ENCODE results near the gene PTGDS. TPM values are rescaled to one million over a fixed set of nuclear protein-coding genes. Genes with fewer than 3 reads are reported as not detected.
A peak's percentile ranks its signal among the peaks of the same experiment; 100 is the strongest.

Gene PTGDS
- total RNA-seq, 2 donors from 2014 or later, result 15.9 to 26.1 TPM

- no peaks in the 10 kb centered on the region for H3K36me3 ChIP-seq
- DNase-seq, result peak; percentile 98
- H3K4me3 ChIP-seq, result no peak overlapping the region
- intact Hi-C loops (cut with DNase I), result no loop called here
- H3K9ac ChIP-seq (ENCODE audit: low read depth in 2 of 2, low read length in 2 of 2), result no peak overlapping the region
- peaks cover 21% of the 10 kb centered on the region for H3K4me1 ChIP-seq
- no peaks in the 10 kb centered on the region for H3K27me3 ChIP-seq
- no peaks in the 10 kb centered on the region for H3K9me3 ChIP-seq
- H3K27ac ChIP-seq, result peak overlapping the region; percentile 63
- TF ChIP-seq CTCF (IDR thresholded peaks at IDR 0.05), result no peak
These were observed 44.8 kb downstream of the PTGDS start for GRCh38 chr9:137021979-137022661.

DNA sequence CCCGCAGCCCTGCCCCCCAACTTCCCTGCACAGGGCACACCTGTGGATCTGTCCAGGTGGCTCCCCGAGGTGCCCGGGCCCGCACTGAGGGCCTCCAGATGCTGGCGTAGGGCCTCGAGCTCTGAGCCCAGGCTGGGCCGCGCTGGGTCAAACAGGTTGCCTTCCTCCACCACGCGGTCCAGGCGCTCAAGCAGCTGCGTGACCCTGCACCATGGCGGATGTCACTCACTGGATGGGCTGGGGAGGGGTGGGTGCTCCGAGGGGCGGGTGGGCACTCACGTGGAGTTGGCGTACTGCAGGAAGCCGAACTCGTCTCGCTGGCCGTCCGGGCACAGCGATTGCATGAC, 45.3 kb downstream of the PTGDS start:
- H3K27me3 ChIP-seq, result no peaks in the 10 kb centered on the region
- no peaks in the 10 kb centered on the region for H3K9me3 ChIP-seq
- intact Hi-C loops (cut with DNase I), result no loop called here
- no peak for DNase-seq
- no peaks in the 10 kb centered on the region for H3K36me3 ChIP-seq
- H3K27ac ChIP-seq, result peak overlapping the region; percentile 63
- no peak overlapping the region for H3K4me3 ChIP-seq
- H3K4me1 ChIP-seq, result peaks cover 25% of the 10 kb centered on the region
- no peak overlapping the region for H3K9ac ChIP-seq (ENCODE audit: low read depth in 2 of 2, low read length in 2 of 2)
- no peak for TF ChIP-seq CTCF (IDR thresholded peaks at IDR 0.05)

- Histone ChIP-seq H3K27ac (no peak overlapping the region), H3K4me3 (no peak overlapping the region), H3K36me3 (no peaks in the 10 kb centered on the region), H3K9ac (ENCODE audit: low read depth in 2 of 2, low read length in 2 of 2) (no peak overlapping the region), H3K4me1 (peaks cover 25% of the 10 kb centered on the region), H3K27me3 (no peaks in the 10 kb centered on the region), H3K9me3 (no peaks in the 10 kb centered on the region)
- DNase-seq, result no peak
- no peak for TF ChIP-seq CTCF (IDR thresholded peaks at IDR 0.05)
- intact Hi-C loops (cut with DNase I), result no loop called here
These were observed 45.9 kb downstream of the PTGDS start for GRCh38 chr9:137023157-137023556.

- Histone ChIP-seq H3K36me3 (no peaks in the 10 kb centered on the region), H3K9me3 (no peaks in the 10 kb centered on the region), H3K9ac (ENCODE audit: low read depth in 2 of 2, low read length in 2 of 2) (no peak overlapping the region), H3K27me3 (no peaks in the 10 kb centered on the region), H3K4me1 (peaks cover 25% of the 10 kb centered on the region), H3K27ac (no peak overlapping the region), H3K4me3 (no peak overlapping the region)
- no peak for DNase-seq
- intact Hi-C loops (cut with DNase I), result no loop called here
- TF ChIP-seq CTCF (IDR thresholded peaks at IDR 0.05), result no peak
These were observed 46.3 kb downstream of the PTGDS start for GRCh38 chr9:137023583-137023991.

GRCh38 chr9:137025517-137025966, 48.2 kb downstream of the PTGDS start:
- TF ChIP-seq CTCF (IDR thresholded peaks at IDR 0.05), result no peak
- H3K4me3 ChIP-seq, result no peak overlapping the region
- no peak overlapping the region for H3K27ac ChIP-seq
- H3K36me3 ChIP-seq, result no peaks in the 10 kb centered on the region
- peak; percentile 59 for DNase-seq
- no peaks in the 10 kb centered on the region for H3K27me3 ChIP-seq
- H3K4me1 ChIP-seq, result peaks cover 30% of the 10 kb centered on the region
- H3K9me3 ChIP-seq, result no peaks in the 10 kb centered on the region
- peak overlapping the region in 1 of 2 donors; percentile 26 for H3K9ac ChIP-seq (ENCODE audit: low read depth in 2 of 2, low read length in 2 of 2)
- intact Hi-C loops (cut with DNase I), result no loop called here
